ACC112 (cell line): ENCODE data around the gene PEAK3.

ENCODE experiments used
- H2AFZ ChIP-seq: fragments of 200-600 bp; sonication (generic); one replicate; pipeline ENCODE4 v1.6.0; 2017; ENCODE audit warnings: antibody characterized with exemption, low read length; ENCODE audit not compliant: unreplicated experiment
- H3K27ac ChIP-seq: fragments of 200-600 bp; sonication (generic); 2 replicates; pipeline ENCODE4 v1.5.1; 2014; ENCODE audit warnings: low read depth, mild to moderate bottlenecking, antibody characterized with exemption, low read length, moderate library complexity
- H3K27me3 ChIP-seq: fragments of 200-600 bp; sonication (generic); 2 replicates; pipeline ENCODE4 v1.6.1; 2014; ENCODE audit warnings: mild to moderate bottlenecking, antibody characterized with exemption, low read length, moderate library complexity, mixed read lengths; ENCODE audit not compliant: insufficient read depth
- H3K36me3 ChIP-seq: fragments of 200-600 bp; sonication (generic); 2 replicates; pipeline ENCODE4 v1.6.1; 2016; ENCODE audit warnings: mild to moderate bottlenecking, antibody characterized with exemption, low read length, moderate library complexity, mixed read lengths; ENCODE audit not compliant: insufficient read depth
- H3K4me1 ChIP-seq: fragments of 200-600 bp; sonication (generic); one replicate; pipeline ENCODE4 v1.6.1; 2016; ENCODE audit warnings: low read length, mixed read lengths; ENCODE audit not compliant: insufficient read depth, unreplicated experiment, control insufficient read depth
- H3K4me3 ChIP-seq: fragments of 200-600 bp; sonication (generic); 2 replicates; pipeline ENCODE4 v1.5.1; 2014; ENCODE audit warnings: mild to moderate bottlenecking, low read depth, low read length
- H3K79me2 ChIP-seq: fragments of 200-600 bp; sonication (generic); one replicate; pipeline ENCODE4 v1.6.0; 2016; ENCODE audit warnings: low read length; ENCODE audit not compliant: control insufficient read depth, unreplicated experiment, insufficient read depth

PEAK3 gene

GRCh38 chr19:2324220-2324948 lies 42.4 kb upstream of the PEAK3 start:
- H3K4me3 ChIP-seq: no peak overlapping the region
- peaks cover 5% of the 10 kb centered on the region for H3K4me1 ChIP-seq
- H3K27me3 ChIP-seq: no peaks in the 10 kb centered on the region
- H3K27ac ChIP-seq: no peak overlapping the region
- H2AFZ ChIP-seq: no peak overlapping the region
- peaks cover 17% of the 10 kb centered on the region for H3K79me2 ChIP-seq
- no peaks in the 10 kb centered on the region for H3K36me3 ChIP-seq

GRCh38 chr19:2323707-2324106 lies 41.7 kb upstream of the PEAK3 start:
- H2AFZ ChIP-seq: no peak overlapping the region
- no peaks in the 10 kb centered on the region for H3K27me3 ChIP-seq
- H3K4me3 ChIP-seq: no peak overlapping the region
- no peak overlapping the region for H3K27ac ChIP-seq
- H3K4me1 ChIP-seq: peaks cover 4% of the 10 kb centered on the region
- H3K79me2 ChIP-seq: peaks cover 10% of the 10 kb centered on the region
- H3K36me3 ChIP-seq: no peaks in the 10 kb centered on the region

GRCh38 chr19:2321565-2322283 lies 39.7 kb upstream of the PEAK3 start:
- H3K4me3 ChIP-seq: no peak overlapping the region
- peaks cover 2% of the 10 kb centered on the region for H3K79me2 ChIP-seq
- H3K4me1 ChIP-seq: peaks cover 2% of the 10 kb centered on the region
- H3K36me3 ChIP-seq: no peaks in the 10 kb centered on the region
- H3K27ac ChIP-seq: no peak overlapping the region
- H3K27me3 ChIP-seq: no peaks in the 10 kb centered on the region
- H2AFZ ChIP-seq: no peak overlapping the region

- Histone ChIP-seq H3K79me2 (no peaks in the 10 kb centered on the region), H3K4me3 (no peak overlapping the region), H3K36me3 (no peaks in the 10 kb centered on the region), H3K27me3 (no peaks in the 10 kb centered on the region), H3K4me1 (no peaks in the 10 kb centered on the region), H2AFZ (no peak overlapping the region), H3K27ac (no peak overlapping the region)
Observed at GRCh38 chr19:2320939-2321338, 39.0 kb upstream of the PEAK3 start.

- Histone ChIP-seq H2AFZ (no peak overlapping the region), H3K4me1 (no peaks in the 10 kb centered on the region)
Observed at GRCh38 chr19:2320049-2320448, 38.1 kb upstream of the PEAK3 start.

GRCh38 chr19:2319551-2319950 lies 37.6 kb upstream of the PEAK3 start:
- Histone ChIP-seq H2AFZ (no peak overlapping the region), H3K79me2 (no peaks in the 10 kb centered on the region), H3K4me1 (no peaks in the 10 kb centered on the region), H3K4me3 (no peak overlapping the region), H3K27me3 (no peaks in the 10 kb centered on the region), H3K36me3 (no peaks in the 10 kb centered on the region), H3K27ac (no peak overlapping the region)

More at GRCh38 chr19:2320049-2320448, 38.1 kb upstream of the PEAK3 start:
- H3K4me3 ChIP-seq: no peak overlapping the region
- H3K36me3 ChIP-seq: no peaks in the 10 kb centered on the region
- no peaks in the 10 kb centered on the region for H3K79me2 ChIP-seq
- H3K27ac ChIP-seq: no peak overlapping the region
- no peaks in the 10 kb centered on the region for H3K27me3 ChIP-seq

GRCh38 chr19:2318923-2319322 lies 36.9 kb upstream of the PEAK3 start:
- Histone ChIP-seq H2AFZ (no peak overlapping the region), H3K79me2 (no peaks in the 10 kb centered on the region), H3K4me1 (no peaks in the 10 kb centered on the region), H3K27me3 (no peaks in the 10 kb centered on the region), H3K36me3 (no peaks in the 10 kb centered on the region), H3K4me3 (no peak overlapping the region), H3K27ac (no peak overlapping the region)

- H3K27ac ChIP-seq: no peak overlapping the region
- H3K4me1 ChIP-seq: no peaks in the 10 kb centered on the region
- H2AFZ ChIP-seq: no peak overlapping the region
- H3K27me3 ChIP-seq: no peaks in the 10 kb centered on the region
- H3K36me3 ChIP-seq: no peaks in the 10 kb centered on the region
- H3K79me2 ChIP-seq: no peaks in the 10 kb centered on the region
- no peak overlapping the region for H3K4me3 ChIP-seq
Observed at GRCh38 chr19:2317756-2318155, 35.8 kb upstream of the PEAK3 start.

- no peaks in the 10 kb centered on the region for H3K36me3 ChIP-seq
Observed at GRCh38 chr19:2317300-2317699, 35.3 kb upstream of the PEAK3 start.

GRCh38 chr19:2315818-2316353 lies 33.9 kb upstream of the PEAK3 start:
- H3K4me1 ChIP-seq: no peaks in the 10 kb centered on the region
- no peak overlapping the region for H2AFZ ChIP-seq
- H3K4me3 ChIP-seq: no peak overlapping the region
- no peaks in the 10 kb centered on the region for H3K79me2 ChIP-seq
- no peak overlapping the region for H3K27ac ChIP-seq
- no peaks in the 10 kb centered on the region for H3K36me3 ChIP-seq
- H3K27me3 ChIP-seq: no peaks in the 10 kb centered on the region

More at GRCh38 chr19:2317300-2317699, 35.3 kb upstream of the PEAK3 start:
- H3K27me3 ChIP-seq: no peaks in the 10 kb centered on the region
- no peaks in the 10 kb centered on the region for H3K4me1 ChIP-seq
- no peaks in the 10 kb centered on the region for H3K79me2 ChIP-seq
- H2AFZ ChIP-seq: no peak overlapping the region
- no peak overlapping the region for H3K4me3 ChIP-seq
- no peak overlapping the region for H3K27ac ChIP-seq
